SK-MEL-5 (cell line): ENCODE data around the gene SULT2B1. TPM values are rescaled to one million over a fixed set of nuclear protein-coding genes. Genes with fewer than 3 reads are reported as not detected.

Source experiments
- DNase-seq: peaks from one replicate; pipeline ENCODE4 v3.0.0-alpha.2; 2016; ENCODE audit warnings: low read depth, low spot score
- in situ Hi-C: cut with HindIII; loops from 2 replicates; pipeline ENCODE4 v1.10.0; 2016; ENCODE audit warnings: low sequenced_read_pairs, high pct_unique_total_duplicates, low pct_unique_long_range_greater_than_20kb
- total RNA-seq: library from RNA; depleted of rRNA; stranded (reverse); fragments of >200 nt; shearing (Covaris generic); gene quantifications from 2 replicates; pipeline ENCODE4 v1.2.3, GENCODE V29; 2014

Gene SULT2B1
- total RNA-seq, 1 experiment from 2014 or later: 0.34 TPM

GRCh38 chr19:48635966-48636858 is 84.2 kb downstream of the SULT2B1 start:
- DNase-seq: no peak
- in situ Hi-C loops: no loop called here

GRCh38 chr19:48636859-48637448 is 85.0 kb downstream of the SULT2B1 start, which contains the start of gene DBP:
Gene DBP, minus strand, starts transcription at chr19:48637379. Its CDS starts 385 bp downstream, at chr19:48636994.
- DNase-seq: no peak
- in situ Hi-C loops: no loop called here

- DNase-seq: peak; percentile 99
- in situ Hi-C loops: no loop called here
Observed at GRCh38 chr19:48637449-48637947, 85.5 kb downstream of the SULT2B1 start.

GRCh38 chr19:48637948-48638830 is 86.2 kb downstream of the SULT2B1 start:
- in situ Hi-C loops: no loop called here
- DNase-seq: peak; percentile 94

- in situ Hi-C loops: no loop called here
- DNase-seq: no peak
Observed at GRCh38 chr19:48638831-48639381, 86.9 kb downstream of the SULT2B1 start.

GRCh38 chr19:48639483-48640375 is 87.8 kb downstream of the SULT2B1 start:
- DNase-seq: no peak
- in situ Hi-C loops: no loop called here

GRCh38 chr19:48641850-48642249 is 89.9 kb downstream of the SULT2B1 start:
- in situ Hi-C loops: no loop called here

GRCh38 chr19:48642862-48643261 is 90.9 kb downstream of the SULT2B1 start:
- DNase-seq: no peak
- in situ Hi-C loops: no loop called here

More at GRCh38 chr19:48641850-48642249, 89.9 kb downstream of the SULT2B1 start:
- no peak for DNase-seq

GRCh38 chr19:48644355-48644754 is 92.4 kb downstream of the SULT2B1 start:
- in situ Hi-C loops: no loop called here
- no peak for DNase-seq

GRCh38 chr19:48644839-48645619 is 93.1 kb downstream of the SULT2B1 start:
- in situ Hi-C loops: no loop called here
- peak; percentile 79 for DNase-seq

- in situ Hi-C loops: no loop called here
- peak; percentile 44 for DNase-seq
Observed at GRCh38 chr19:48645620-48646000, 93.6 kb downstream of the SULT2B1 start.

GRCh38 chr19:48646001-48646721 is 94.2 kb downstream of the SULT2B1 start, which contains the start of gene CA11:
Gene CA11, minus strand, starts transcription at chr19:48646187. Its CDS starts 555 bp downstream, at chr19:48645632.
- peak; percentile 87 for DNase-seq
- in situ Hi-C loops: no loop called here

GRCh38 chr19:48646722-48647216 is 94.8 kb downstream of the SULT2B1 start:
- in situ Hi-C loops: no loop called here
- no peak for DNase-seq

- no peak for DNase-seq
- in situ Hi-C loops: no loop called here
Observed at GRCh38 chr19:48648134-48648533, 96.2 kb downstream of the SULT2B1 start.
